DMS 273 (cell line): ENCODE data around the gene FHL2.
A peak's percentile ranks its signal among the peaks of the same experiment; 100 is the strongest.

ENCODE experiments used
- DNase-seq: peaks from one replicate; lab custom pipeline; 2025; ENCODE audit not compliant: unreplicated experiment; lab: John Stamatoyannopoulos, UW

FHL2 gene

GRCh38 chr2:105399207-105399861 is 483 bp upstream of the FHL2 start:
- no peak for DNase-seq

GRCh38 chr2:105397953-105398335 is 907 bp downstream of the FHL2 start:
- peak; percentile 39 for DNase-seq

- DNase-seq = peak; percentile 18
Observed at GRCh38 chr2:105397025-105397722, 1.7 kb downstream of the FHL2 start.

DNA sequence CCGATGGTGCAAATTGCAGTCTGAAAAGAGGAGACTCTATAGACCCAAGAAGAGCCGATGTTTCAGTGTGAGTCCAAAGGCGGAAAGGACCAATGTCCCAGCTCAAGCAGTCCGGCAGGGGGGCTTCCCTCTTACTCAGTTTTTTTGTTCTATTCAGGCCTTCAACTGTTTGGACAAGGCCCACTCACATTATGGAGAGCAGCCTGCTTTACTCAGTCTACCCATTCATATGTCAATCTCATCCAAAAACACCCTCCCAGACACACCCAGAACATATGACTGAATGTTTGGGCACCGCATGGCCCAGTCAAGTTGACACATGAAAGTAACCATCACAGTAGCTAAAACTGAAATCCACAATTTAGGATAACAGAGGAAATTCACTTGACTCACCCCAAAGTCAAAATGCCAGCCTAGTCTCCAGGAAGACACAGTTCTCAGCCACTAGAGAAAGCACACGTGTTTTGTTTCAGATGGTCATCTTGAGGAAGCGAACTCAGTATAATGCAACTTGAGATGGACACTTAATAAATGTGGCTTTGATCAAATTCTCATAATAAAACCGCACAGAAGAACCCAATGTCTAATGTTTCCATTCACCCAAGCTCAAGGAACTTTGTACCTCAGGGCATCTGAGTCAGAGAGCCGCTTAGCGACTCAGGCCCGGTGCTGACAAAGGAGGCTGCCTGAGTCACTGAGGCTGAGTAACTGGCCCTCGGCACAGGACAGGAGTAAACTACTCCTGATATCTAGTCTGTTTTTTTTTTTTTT is 2.4 kb downstream of the FHL2 start:
- peak; percentile 19 for DNase-seq

GRCh38 chr2:105395691-105396090 is 3.2 kb downstream of the FHL2 start:
- DNase-seq = no peak

- DNase-seq = no peak
Observed at GRCh38 chr2:105394951-105395611, 3.8 kb downstream of the FHL2 start.

DNA sequence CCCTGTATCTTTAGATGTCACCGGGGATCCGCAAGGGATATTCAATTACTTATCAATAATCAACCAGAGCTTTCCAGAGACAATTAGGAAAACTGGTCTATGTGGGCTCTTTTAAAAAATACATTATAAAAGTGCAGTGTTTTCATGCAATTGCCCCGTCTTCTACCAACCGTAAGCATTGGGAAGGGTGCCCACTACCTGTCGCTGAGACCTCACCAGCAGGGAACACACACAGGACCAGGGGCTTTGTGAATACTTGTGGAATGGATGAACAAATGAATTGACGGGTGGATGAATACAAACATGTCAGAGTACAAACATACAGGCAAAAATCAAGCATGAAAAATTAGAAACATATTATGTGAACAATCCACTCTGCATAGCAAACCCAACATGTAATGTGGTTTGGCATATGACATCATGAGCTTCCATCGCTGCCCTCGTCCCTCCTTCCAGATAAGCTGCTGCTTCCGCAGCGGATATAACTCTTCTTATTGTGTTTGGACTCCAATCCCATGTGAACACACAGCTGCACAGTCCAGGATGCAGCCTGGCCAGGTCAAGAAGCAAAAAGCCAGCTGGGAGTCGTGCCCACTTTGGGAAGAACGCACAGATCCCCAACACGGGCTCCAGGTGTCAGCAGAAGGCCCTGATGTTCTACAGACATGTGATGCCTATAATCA is 5.3 kb downstream of the FHL2 start:
- DNase-seq = no peak

GRCh38 chr2:105391763-105392662 is 6.8 kb downstream of the FHL2 start:
- no peak for DNase-seq

DNA sequence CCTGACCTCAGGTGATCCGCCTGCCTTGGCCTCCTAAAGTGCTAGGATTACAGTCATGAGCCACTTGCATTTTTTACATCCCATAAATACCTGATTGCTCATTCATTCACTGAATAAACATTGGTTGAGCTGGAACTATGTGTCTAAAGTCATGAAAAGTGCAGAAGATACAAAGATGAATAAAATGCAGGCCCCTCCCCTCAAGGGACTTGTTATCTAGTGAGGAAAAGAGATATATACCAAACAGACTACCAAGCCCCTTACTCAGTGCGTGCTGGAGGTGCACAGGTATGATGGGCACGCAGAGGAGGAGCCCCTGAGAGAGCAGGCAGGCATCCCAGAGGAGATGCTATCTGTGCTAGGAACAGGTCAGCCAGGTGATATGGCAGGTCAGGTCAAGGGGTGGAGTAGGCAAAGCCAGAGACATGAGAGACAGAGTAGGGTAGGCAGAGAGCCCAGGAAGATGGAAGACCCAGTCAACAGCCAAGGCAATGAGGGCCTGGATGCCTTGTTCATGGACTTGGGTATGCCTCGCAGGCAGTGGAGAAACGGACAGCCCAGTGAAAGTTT is 7.7 kb downstream of the FHL2 start:
- no peak for DNase-seq

DNA sequence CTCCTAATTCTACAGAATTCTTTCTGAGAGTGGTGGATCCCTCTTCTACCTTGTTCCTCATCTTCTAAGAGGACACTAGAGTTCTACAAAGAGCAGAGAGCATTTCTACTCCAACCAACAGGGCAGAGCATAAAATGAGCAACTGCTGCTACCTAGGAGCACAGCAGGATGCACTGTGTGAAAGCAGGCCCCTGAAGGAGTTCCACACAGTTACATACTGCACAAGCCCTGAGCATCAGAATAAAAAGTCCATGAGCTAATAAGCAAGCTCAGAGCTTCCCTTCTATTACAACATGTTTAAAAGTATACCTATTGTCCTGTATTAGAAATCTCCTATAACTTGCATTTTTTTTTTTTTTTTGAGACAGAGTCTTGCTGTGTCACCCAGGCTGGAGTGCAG is 8.4 kb downstream of the FHL2 start:
- DNase-seq = no peak

DNA sequence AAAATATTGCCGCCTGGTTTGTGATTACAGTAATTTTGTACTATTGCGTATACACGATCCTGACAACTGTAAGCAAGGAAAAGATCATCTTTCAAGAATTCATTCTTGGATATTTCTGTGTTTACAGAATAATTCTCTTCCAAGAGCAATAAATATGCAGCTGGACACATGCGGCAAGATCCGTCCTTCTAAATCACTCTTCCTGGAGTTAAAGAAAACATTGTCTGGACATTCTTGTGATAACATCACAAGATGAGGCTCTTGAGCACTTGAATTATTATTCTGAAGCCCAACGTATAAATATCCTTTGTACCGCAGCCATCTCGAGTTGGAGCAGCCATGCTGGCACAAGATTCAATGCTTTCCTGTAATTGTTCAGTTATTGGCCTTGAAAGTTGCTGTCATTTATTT is 9.9 kb downstream of the FHL2 start:
- no peak for DNase-seq

- DNase-seq = no peak
Observed at GRCh38 chr2:105387225-105387624, 11.6 kb downstream of the FHL2 start.

DNA sequence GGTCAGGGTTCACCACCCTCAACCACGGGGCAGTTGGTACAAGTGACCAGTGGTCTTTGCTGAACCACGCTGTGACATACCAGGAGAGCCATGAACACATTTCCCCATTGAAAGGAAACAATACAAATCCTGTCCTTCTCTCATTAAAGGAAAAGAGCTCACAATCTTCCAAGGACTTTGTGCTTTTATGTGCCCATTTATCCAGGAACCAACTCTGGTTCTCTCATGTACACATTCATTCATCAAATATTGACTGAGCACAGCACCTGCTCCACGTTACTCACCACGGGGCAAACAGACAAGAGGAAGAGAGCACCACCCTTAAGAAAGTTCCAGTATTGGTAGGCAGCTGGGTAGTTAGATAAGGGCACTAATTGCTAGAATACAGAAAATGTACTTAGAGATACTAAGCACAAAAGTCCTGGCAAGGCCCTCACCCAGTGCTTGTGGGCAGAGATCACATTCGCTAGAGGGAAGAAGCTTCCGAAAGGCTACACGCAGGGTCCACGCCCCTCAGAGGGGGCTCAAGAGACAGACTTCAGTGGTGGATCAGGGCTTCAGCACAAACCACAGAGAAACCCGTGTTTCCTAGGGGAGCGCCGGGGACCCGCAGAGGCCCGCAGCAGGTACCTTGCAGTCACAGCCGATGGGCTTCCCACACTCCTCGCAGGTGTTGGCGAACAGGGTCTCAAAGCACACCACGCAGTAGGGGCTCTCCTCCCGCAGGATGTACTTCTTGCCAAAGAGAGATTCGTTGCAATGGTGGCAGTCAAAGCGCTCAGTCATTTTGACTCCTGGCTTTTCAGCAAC is 12.9 kb downstream of the FHL2 start:
- no peak for DNase-seq

DNA sequence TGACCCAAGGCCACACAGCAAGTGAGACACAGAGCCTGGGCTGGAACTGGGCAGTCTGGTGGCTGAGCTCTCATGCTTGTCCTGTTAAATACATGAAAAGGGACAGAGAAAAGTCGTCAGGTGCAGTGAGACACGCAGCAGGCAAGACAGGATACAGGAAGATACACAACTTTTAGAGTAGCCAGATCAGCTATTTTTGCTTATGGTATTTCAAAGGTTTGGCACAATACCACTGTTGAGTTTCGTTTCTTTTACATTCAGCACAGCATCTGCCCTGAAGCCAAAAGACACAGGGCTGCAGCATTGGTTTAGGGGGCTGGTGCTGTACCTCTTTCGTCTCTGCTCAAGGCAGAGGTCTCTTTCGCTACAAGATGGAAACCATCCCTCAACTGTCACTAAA is 14.0 kb downstream of the FHL2 start:
- DNase-seq = no peak

DNA sequence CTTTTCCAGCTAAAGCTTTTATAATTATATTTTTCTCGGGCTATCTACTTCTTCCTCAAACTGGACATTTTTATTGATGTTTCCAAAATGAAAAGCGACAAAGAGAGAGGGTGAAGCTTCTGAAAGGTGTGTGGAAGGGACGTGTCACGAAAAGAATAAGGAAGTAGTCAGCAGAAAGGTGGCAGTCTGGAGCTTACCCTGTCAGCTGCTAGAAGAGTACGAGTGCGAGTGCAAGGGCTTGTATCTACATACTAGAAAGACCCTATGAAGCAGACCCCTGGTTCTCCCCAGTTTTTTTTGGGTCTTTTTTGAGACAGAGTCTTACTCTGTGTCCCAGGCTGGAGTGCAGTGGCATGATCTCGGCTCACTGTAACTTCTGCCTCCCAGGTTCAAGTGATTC is 14.6 kb downstream of the FHL2 start:
- DNase-seq = no peak

GRCh38 chr2:105383432-105384166 is 15.3 kb downstream of the FHL2 start:
- no peak for DNase-seq

- DNase-seq = no peak
Observed at GRCh38 chr2:105382177-105382576, 16.7 kb downstream of the FHL2 start.

DNA sequence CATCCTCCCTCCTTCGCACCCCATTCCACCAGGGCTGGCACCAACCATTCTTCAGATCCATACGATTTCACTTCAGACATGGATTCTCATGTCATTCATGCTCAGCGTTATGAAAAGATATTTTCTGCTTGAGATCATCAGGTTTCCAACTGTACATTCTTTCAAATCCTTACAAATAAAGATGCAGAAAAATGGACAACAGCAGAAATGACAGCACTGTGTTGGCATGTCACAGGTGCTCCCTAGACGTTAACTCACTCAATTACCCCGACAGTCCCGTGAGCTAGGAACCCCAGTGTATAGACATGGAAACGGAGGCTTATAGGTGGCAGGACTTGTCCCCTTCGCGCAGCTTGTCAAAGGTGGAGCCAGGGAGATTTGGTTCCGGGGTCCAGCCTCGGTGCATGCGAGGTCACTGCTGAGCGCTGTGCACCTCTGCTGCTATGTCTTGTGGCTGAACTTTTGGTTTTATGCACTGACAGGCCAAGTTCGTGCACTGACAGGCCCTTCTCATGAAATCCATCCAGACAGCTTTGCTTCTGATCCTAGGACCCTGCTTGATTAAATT is 17.7 kb downstream of the FHL2 start:
- DNase-seq = no peak
